Keratinocyte (primary cell): ENCODE data around the gene SRL.

Experiments used
- EZH2 ChIP-seq: IDR thresholded peaks from one replicate; pipeline ENCODE4 v1.6.1; 2012; ENCODE audit warnings: inconsistent platforms, mild to moderate bottlenecking, low read length, moderate library complexity
- TF ChIP-seq, protein P1 (sequence below), 3 experiments: IDR thresholded peaks in 1 of 3; conservative IDR thresholded peaks in 1 of 3; optimal IDR thresholded peaks in 1 of 3; 2 replicates in 2 of 3; 3 replicates in 1 of 3; pipeline versions ENCODE3 to v1.5.1; 2011; ENCODE audit warnings: low read length in 3 of 3, mild to moderate bottlenecking in 3 of 3, moderate library complexity in 2 of 3, control low read depth in 1 of 3, inconsistent platforms in 1 of 3; ENCODE audit not compliant: insufficient read depth in 2 of 3; ENCODE audit errors: extremely low read depth in 1 of 3

DNA sequence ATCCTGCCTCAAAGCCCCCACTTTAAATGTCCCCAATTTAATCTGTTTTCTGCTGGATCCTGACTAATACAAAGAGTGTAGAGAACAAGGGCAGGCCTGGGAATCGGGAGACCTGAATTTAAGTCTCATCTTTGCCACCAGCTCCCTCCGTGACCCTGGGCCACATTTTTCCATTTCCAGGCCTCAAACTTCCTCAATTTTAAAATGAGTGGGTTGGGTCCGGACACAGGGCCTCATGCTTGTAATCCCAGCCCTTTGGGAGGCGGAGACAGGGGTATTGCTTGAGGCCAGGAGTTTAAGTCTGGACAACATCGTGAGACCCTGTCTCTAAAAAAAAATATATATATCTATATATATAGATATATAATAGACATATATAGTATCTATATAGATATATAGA, 61.4 kb downstream of the SRL start:
- TF ChIP-seq, protein P1, sequence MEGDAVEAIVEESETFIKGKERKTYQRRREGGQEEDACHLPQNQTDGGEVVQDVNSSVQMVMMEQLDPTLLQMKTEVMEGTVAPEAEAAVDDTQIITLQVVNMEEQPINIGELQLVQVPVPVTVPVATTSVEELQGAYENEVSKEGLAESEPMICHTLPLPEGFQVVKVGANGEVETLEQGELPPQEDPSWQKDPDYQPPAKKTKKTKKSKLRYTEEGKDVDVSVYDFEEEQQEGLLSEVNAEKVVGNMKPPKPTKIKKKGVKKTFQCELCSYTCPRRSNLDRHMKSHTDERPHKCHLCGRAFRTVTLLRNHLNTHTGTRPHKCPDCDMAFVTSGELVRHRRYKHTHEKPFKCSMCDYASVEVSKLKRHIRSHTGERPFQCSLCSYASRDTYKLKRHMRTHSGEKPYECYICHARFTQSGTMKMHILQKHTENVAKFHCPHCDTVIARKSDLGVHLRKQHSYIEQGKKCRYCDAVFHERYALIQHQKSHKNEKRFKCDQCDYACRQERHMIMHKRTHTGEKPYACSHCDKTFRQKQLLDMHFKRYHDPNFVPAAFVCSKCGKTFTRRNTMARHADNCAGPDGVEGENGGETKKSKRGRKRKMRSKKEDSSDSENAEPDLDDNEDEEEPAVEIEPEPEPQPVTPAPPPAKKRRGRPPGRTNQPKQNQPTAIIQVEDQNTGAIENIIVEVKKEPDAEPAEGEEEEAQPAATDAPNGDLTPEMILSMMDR (optimal IDR thresholded peaks at IDR 0.05 in 1 of 3, IDR thresholded peaks at IDR 0.05 in 1 of 3, conservative IDR thresholded peaks at IDR 0.05 in 1 of 3; ENCODE audit: extremely low read depth in 1 of 3, insufficient read depth in 2 of 3, low read length in 3 of 3): no peak
- no peak for TF ChIP-seq EZH2
